HEK293 (cell line): ENCODE data around the gene VAV2.
A peak's percentile ranks its signal among the peaks of the same experiment; 100 is the strongest.

Source experiments
- CTCF ChIA-PET: fragments of 350-600 bp; formaldehyde crosslinking; extraction: SDS; loops from one replicate; lab custom pipeline; 2021; ENCODE audit warnings: antibody characterized with exemption; lab: Yijun Ruan, JAX
- POLR2A ChIA-PET: fragments of 300-600 bp; formaldehyde crosslinking; extraction: SDS; loops from one replicate; lab custom pipeline; 2020; ENCODE audit warnings: antibody characterized with exemption, inconsistent platforms; lab: Yijun Ruan, JAX
- H3K27ac ChIP-seq: fragments of 200-500 bp; sonication (Bioruptor generic); 2 replicates; pipeline ENCODE4 v1.5.1; 2014; ENCODE audit warnings: low read depth, low read length, control low read depth, inconsistent platforms; ENCODE audit errors: extremely low read depth
- H3K36me3 ChIP-seq, 2 experiments: fragments of 200-500 bp in 1 of 2; sonication (Bioruptor generic) in 1 of 2; 1 replicate in 1 of 2; 2 replicates in 1 of 2; pipeline ENCODE4 v1.5.1; 2014 to 2017; ENCODE audit warnings: inconsistent platforms in 2 of 2, low read length in 2 of 2; ENCODE audit not compliant: control insufficient read depth in 2 of 2, insufficient read depth in 1 of 2
- H3K4me1 ChIP-seq: fragments of 200-500 bp; sonication (Bioruptor generic); 2 replicates; pipeline ENCODE4 v1.5.1; 2014; ENCODE audit warnings: mild to moderate bottlenecking, low read length, inconsistent platforms; ENCODE audit not compliant: control insufficient read depth, insufficient read depth
- H3K4me3 ChIP-seq: 2 replicates; pipeline ENCODE4 v1.5.1; 2011; ENCODE audit warnings: low read depth, mild to moderate bottlenecking, control low read depth, low read length, moderate library complexity
- H3K9me3 ChIP-seq: fragments of 200-500 bp; sonication (Bioruptor generic); 2 replicates; pipeline ENCODE4 v1.5.1; 2014; ENCODE audit warnings: low read depth, low read length, inconsistent platforms; ENCODE audit not compliant: control insufficient read depth, insufficient read depth
- GLIS2 ChIP-seq: fragments of 450-650 bp; formaldehyde crosslinking; IDR thresholded peaks from 2 replicates; pipeline ENCODE4 v1.5.1; 2016; ENCODE audit warnings: missing biosample characterization, missing genetic modification characterization
- KLF16 ChIP-seq: fragments of 450-650 bp; formaldehyde crosslinking; IDR thresholded peaks from 2 replicates; pipeline ENCODE4 v1.5.1; 2017; ENCODE audit warnings: missing biosample characterization, missing genetic modification characterization
- KLF9 ChIP-seq: fragments of 450-650 bp; formaldehyde crosslinking; IDR thresholded peaks from 2 replicates; pipeline ENCODE4 v1.5.1; 2016; ENCODE audit warnings: missing biosample characterization, missing genetic modification characterization, low read depth
- OVOL3 ChIP-seq: fragments of 450-650 bp; formaldehyde crosslinking; IDR thresholded peaks from 2 replicates; pipeline ENCODE4 v1.5.1; 2016; ENCODE audit warnings: missing biosample characterization, missing genetic modification characterization
- PRDM6 ChIP-seq: fragments of 450-650 bp; formaldehyde crosslinking; IDR thresholded peaks from 2 replicates; pipeline ENCODE4 v1.5.1; 2017; ENCODE audit warnings: missing biosample characterization, missing genetic modification characterization
- REST ChIP-seq: fragments of 450-650 bp; formaldehyde crosslinking; IDR thresholded peaks from 2 replicates; pipeline ENCODE4 v1.5.1; 2016; ENCODE audit warnings: missing biosample characterization, missing genetic modification characterization
- ZBTB44 ChIP-seq: fragments of 450-650 bp; IDR thresholded peaks from 2 replicates; pipeline ENCODE4 v1.5.1; 2018; ENCODE audit warnings: missing biosample characterization, mild to moderate bottlenecking, missing genetic modification characterization
- ZNF169 ChIP-seq: fragments of 450-650 bp; formaldehyde crosslinking; IDR thresholded peaks from 2 replicates; pipeline ENCODE4 v1.5.1; 2016; ENCODE audit warnings: missing biosample characterization, missing genetic modification characterization
- ZNF274 ChIP-seq, 2 experiments: fragments of 200-500 bp in 1 of 2; fragments of 450-650 bp in 1 of 2; sonication (Bioruptor generic) in 1 of 2; formaldehyde crosslinking in 1 of 2; IDR thresholded peaks; 2 replicates each; pipeline versions ENCODE4 v1.5.1 to v1.6.1; 2014 to 2016; ENCODE audit warnings: borderline replicate concordance in 1 of 2, inconsistent platforms in 1 of 2, low read length in 1 of 2, missing biosample characterization in 1 of 2, missing genetic modification characterization in 1 of 2
- ZNF280D ChIP-seq: fragments of 450-650 bp; formaldehyde crosslinking; IDR thresholded peaks from 2 replicates; pipeline ENCODE4 v1.5.1; 2016; ENCODE audit warnings: missing biosample characterization, missing genetic modification characterization
- ZNF302 ChIP-seq: fragments of 450-650 bp; formaldehyde crosslinking; IDR thresholded peaks from 2 replicates; pipeline ENCODE4 v1.5.1; 2016; ENCODE audit warnings: missing biosample characterization, missing genetic modification characterization, low read depth
- ZNF311 ChIP-seq: fragments of 450-650 bp; formaldehyde crosslinking; IDR thresholded peaks from 2 replicates; pipeline ENCODE4 v1.5.1; 2017; ENCODE audit warnings: missing biosample characterization, missing genetic modification characterization, borderline replicate concordance
- ZNF335 ChIP-seq: fragments of 450-650 bp; formaldehyde crosslinking; conservative IDR thresholded peaks from 2 replicates; pipeline ENCODE4 v1.5.1; 2016; ENCODE audit warnings: missing biosample characterization, missing genetic modification characterization
- ZNF843 ChIP-seq: fragments of 450-650 bp; formaldehyde crosslinking; IDR thresholded peaks from 2 replicates; pipeline ENCODE4 v1.5.1; 2016; ENCODE audit warnings: missing biosample characterization, missing genetic modification characterization
- ZSCAN16 ChIP-seq: fragments of 450-650 bp; formaldehyde crosslinking; IDR thresholded peaks from 2 replicates; pipeline ENCODE4 v1.5.1; 2016; ENCODE audit warnings: missing biosample characterization, missing genetic modification characterization

Gene VAV2

GRCh38 chr9:133742251-133742650 is 249.9 kb downstream of the VAV2 start:
- Histone ChIP-seq H3K9me3 (no peaks in the 10 kb centered on the region), H3K27ac (no peak overlapping the region)
- CTCF ChIA-PET, result interaction anchor here (0.6 to 3.0 kb wide), 30 partner anchors 9 to 629 kb away, joined by 3 to 46 read pairs (median 4); no protein-coding TSS in a partner anchor
- TF ChIP-seq GLIS2 (tag by site-specific recombination) (no peak), ZNF843 (tag by site-specific recombination) (no peak), PRDM6 (tag by site-specific recombination) (no peak), ZNF169 (no peak), KLF9 (tag by site-specific recombination) (no peak)
- TF ChIP-seq, all 188 proteins: peak for 0
- Histone ChIP-seq H3K36me3 (no peaks in the 10 kb centered on the region), H3K4me1 (no peaks in the 10 kb centered on the region; the same call in 1 of the 2 replicates), H3K4me3 (no peak overlapping the region)
- POLR2A ChIA-PET, result no interaction called here

- CTCF ChIA-PET, result interaction anchor here (0.6 to 3.0 kb wide), 17 partner anchors 8 to 357 kb away, joined by 3 to 46 read pairs (median 4); no protein-coding TSS in a partner anchor
- Histone ChIP-seq H3K4me1 (no peaks in the 10 kb centered on the region), H3K36me3 (no peaks in the 10 kb centered on the region), H3K4me3 (no peak overlapping the region), H3K9me3 (no peaks in the 10 kb centered on the region), H3K27ac (no peak overlapping the region)
- TF ChIP-seq ZNF311 (no peak), ZBTB44 (tag by site-specific recombination) (no peak), ZSCAN16 (tag by site-specific recombination) (no peak), OVOL3 (no peak), KLF16 (no peak), ZNF274 (IDR thresholded peaks at IDR 0.05; ENCODE audit: low read length) (no peak), ZNF274 (tag by site-specific recombination; IDR thresholded peaks at IDR 0.05; ENCODE audit: borderline replicate concordance) (no peak), ZNF302 (no peak), REST (tag by site-specific recombination) (no peak)
- POLR2A ChIA-PET, result no interaction called here
These were observed 250.4 kb downstream of the VAV2 start for GRCh38 chr9:133741716-133742115.

- CTCF ChIA-PET, result interaction anchor here (0.7 to 3.0 kb wide), 5 partner anchors 7 to 439 kb away, joined by 3 to 21 read pairs (median 3); no protein-coding TSS in a partner anchor
- TF ChIP-seq ZNF280D (tag by site-specific recombination) (no peak), ZNF335 (tag by site-specific recombination) (0 out of 2 replicates have a peak, but pooled peaks have one; percentile 17)
- Histone ChIP-seq H3K4me3 (no peak overlapping the region), H3K9me3 (no peaks in the 10 kb centered on the region), H3K4me1 (no peaks in the 10 kb centered on the region), H3K27ac (no peak overlapping the region), H3K36me3 (no peaks in the 10 kb centered on the region)
- POLR2A ChIA-PET, result interaction anchor here (0.7 kb wide), 1 partner anchor 403 kb away, joined by 3 read pairs; no protein-coding TSS in a partner anchor
These were observed 251.2 kb downstream of the VAV2 start for GRCh38 chr9:133740911-133741310.
